HG03469 (cell line): ENCODE results near the gene ANKRD17.
A peak's percentile ranks its signal among the peaks of the same experiment; 100 is the strongest.

Experiments
- ATAC-seq: cut with Tn5 transposase; IDR thresholded peaks from one replicate; pipeline ENCODE4 v1.9.1; 2021; ENCODE audit warnings: mild to moderate bottlenecking, moderate library complexity, moderate number of reproducible peaks; ENCODE audit not compliant: unreplicated experiment

The ANKRD17 gene

GRCh38 chr4:73066445-73066844 lies 192.2 kb downstream of the ANKRD17 start:
- ATAC-seq = no peak

GRCh38 chr4:73064536-73064935 lies 194.1 kb downstream of the ANKRD17 start:
- no peak for ATAC-seq

- peak; percentile 72 for ATAC-seq
Observed at GRCh38 chr4:73055241-73055897, 203.2 kb downstream of the ANKRD17 start.

- ATAC-seq = no peak
Observed at GRCh38 chr4:73053974-73054480, 204.6 kb downstream of the ANKRD17 start.

- ATAC-seq = no peak
Observed at GRCh38 chr4:73053076-73053475, 205.5 kb downstream of the ANKRD17 start.

- no peak for ATAC-seq
Observed at GRCh38 chr4:73051625-73052024, 207.0 kb downstream of the ANKRD17 start.

GRCh38 chr4:73045879-73046278 lies 212.7 kb downstream of the ANKRD17 start:
- ATAC-seq = no peak

GRCh38 chr4:73037057-73037456 lies 221.5 kb downstream of the ANKRD17 start:
- ATAC-seq = no peak

GRCh38 chr4:73036123-73036522 lies 222.5 kb downstream of the ANKRD17 start:
- no peak for ATAC-seq

GRCh38 chr4:73034896-73035295 lies 223.7 kb downstream of the ANKRD17 start:
- no peak for ATAC-seq

GRCh38 chr4:73028621-73029020 lies 230.0 kb downstream of the ANKRD17 start:
- ATAC-seq = no peak
